Mesenchymal stem cell (in vitro differentiated cells and primary cell): Measurements from ENCODE around the gene MUC5AC.

Experiments
- DNase-seq: peaks from one replicate; pipeline ENCODE4 v3.0.0-alpha.2; 2013
- H2AFZ ChIP-seq: one replicate; pipeline ENCODE4 v1.6.1; 2013; ENCODE audit warnings: low read depth, mild to moderate bottlenecking, control low read depth, inconsistent platforms, low read length, moderate library complexity
- H2AK5ac ChIP-seq: 2 replicates; pipeline ENCODE4 v1.6.1; 2013; ENCODE audit warnings: low read length, moderate library complexity, mild to moderate bottlenecking, inconsistent platforms; ENCODE audit not compliant: severe bottlenecking
- H2BK120ac ChIP-seq: one replicate; pipeline ENCODE4 v1.6.1; 2013; ENCODE audit warnings: low read depth, mild to moderate bottlenecking, inconsistent platforms, low read length, moderate library complexity
- H2BK12ac ChIP-seq, 2 experiments: one replicate each; pipeline ENCODE4 v1.6.1; 2013; ENCODE audit warnings: inconsistent platforms in 2 of 2, low read length in 2 of 2, mild to moderate bottlenecking in 2 of 2, moderate library complexity in 2 of 2, control low read depth in 1 of 2
- H2BK15ac ChIP-seq: one replicate; pipeline ENCODE4 v1.6.1; 2013; ENCODE audit warnings: mild to moderate bottlenecking, low read depth, inconsistent platforms; ENCODE audit not compliant: poor library complexity, severe bottlenecking
- H2BK5ac ChIP-seq: 2 replicates; pipeline ENCODE4 v1.6.1; 2013; ENCODE audit warnings: low read depth, mild to moderate bottlenecking, low read length, control low read depth, inconsistent platforms; ENCODE audit not compliant: poor library complexity, severe bottlenecking
- H3K14ac ChIP-seq, 2 experiments: one replicate each; pipeline ENCODE4 v1.6.1; 2013; ENCODE audit warnings: inconsistent platforms in 2 of 2, low read length in 2 of 2, control low read depth in 1 of 2, mild to moderate bottlenecking in 1 of 2, moderate library complexity in 1 of 2
- H3K18ac ChIP-seq, 2 experiments: one replicate each; pipeline ENCODE4 v1.6.1; 2013; ENCODE audit warnings: inconsistent platforms in 2 of 2, low read length in 2 of 2, control low read depth in 1 of 2, low read depth in 1 of 2, mild to moderate bottlenecking in 1 of 2
- H3K23ac ChIP-seq, 2 experiments: one replicate each; pipeline ENCODE4 v1.6.1; 2013; ENCODE audit warnings: inconsistent platforms in 2 of 2, low read length in 2 of 2, mild to moderate bottlenecking in 2 of 2, moderate library complexity in 2 of 2, control low read depth in 1 of 2
- H3K27ac ChIP-seq: 2 replicates; pipeline ENCODE4 v1.5.1; 2013; ENCODE audit warnings: mild to moderate bottlenecking, moderate library complexity, low read length, control low read depth, inconsistent platforms; ENCODE audit not compliant: poor library complexity, severe bottlenecking
- H3K27me3 ChIP-seq, 2 experiments: 2 replicates each; pipeline versions ENCODE4 v1.6.1 to v1.7.0; 2013; ENCODE audit warnings: low read length in 2 of 2, mild to moderate bottlenecking in 2 of 2, moderate library complexity in 2 of 2, control low read depth in 1 of 2, inconsistent platforms in 1 of 2; ENCODE audit not compliant: control insufficient read depth in 1 of 2, insufficient read depth in 1 of 2
- H3K36me3 ChIP-seq, 2 experiments: 2 replicates each; pipeline versions ENCODE4 v1.6.1 to v1.7.0; 2013; ENCODE audit warnings: low read length in 2 of 2, control low read depth in 1 of 2, inconsistent platforms in 1 of 2, low read depth in 1 of 2, mild to moderate bottlenecking in 1 of 2; ENCODE audit not compliant: insufficient read depth in 2 of 2, control insufficient read depth in 1 of 2
- H3K4ac ChIP-seq, 2 experiments: one replicate each; pipeline ENCODE4 v1.6.1; 2013; ENCODE audit warnings: inconsistent platforms in 2 of 2, low read length in 2 of 2, mild to moderate bottlenecking in 2 of 2, moderate library complexity in 2 of 2, control low read depth in 1 of 2, low read depth in 1 of 2
- H3K4me1 ChIP-seq: 2 replicates; pipeline ENCODE4 v1.6.1; 2013; ENCODE audit warnings: low read depth, low read length, control low read depth; ENCODE audit not compliant: control insufficient read depth, insufficient read depth
- H3K4me2 ChIP-seq: 2 replicates; pipeline ENCODE4 v1.6.1; 2013; ENCODE audit warnings: low read length, mild to moderate bottlenecking, inconsistent platforms; ENCODE audit not compliant: poor library complexity, severe bottlenecking
- H3K4me3 ChIP-seq, 2 experiments: 2 replicates each; pipeline versions ENCODE4 v1.5.1 to v1.7.0; 2013; ENCODE audit warnings: low read length in 2 of 2, mild to moderate bottlenecking in 2 of 2, control low read depth in 1 of 2, low read depth in 1 of 2; ENCODE audit not compliant: insufficient read depth in 1 of 2
- H3K79me1 ChIP-seq: replicated peaks from 2 replicates; pipeline ENCODE4 v1.6.1; 2013; ENCODE audit warnings: mild to moderate bottlenecking, control low read depth, low read length, inconsistent platforms; ENCODE audit not compliant: poor library complexity, severe bottlenecking
- H3K9ac ChIP-seq: 2 replicates; pipeline ENCODE4 v1.7.0; 2013; ENCODE audit warnings: mild to moderate bottlenecking, low read length, moderate library complexity
- H3K9me3 ChIP-seq: 2 replicates; pipeline ENCODE4 v1.7.0; 2013; ENCODE audit warnings: mild to moderate bottlenecking, low read length; ENCODE audit not compliant: control insufficient read depth
- H4K8ac ChIP-seq: one replicate; pipeline ENCODE4 v1.6.1; 2013; ENCODE audit warnings: inconsistent platforms, mild to moderate bottlenecking, low read length, moderate library complexity
- H4K91ac ChIP-seq: one replicate; pipeline ENCODE4 v1.6.1; 2013; ENCODE audit warnings: mild to moderate bottlenecking, low read length, inconsistent platforms
- WGBS: methylation state at CpG from one replicate; pipeline ENCODE4 v1.1.7; 2013; ENCODE audit warnings: mixed read lengths; 5-methylcytosine and 5-hydroxymethylcytosine counted together

MUC5AC gene

GRCh38 chr11:1194231-1194976 lies 36.7 kb downstream of the MUC5AC start:
- 93% methylated on average over 56 of the region's 59 CpGs for WGBS

GRCh38 chr11:1194977-1195681 lies 37.4 kb downstream of the MUC5AC start:
- no peak overlapping the region for H3K4me3 ChIP-seq
- no peak overlapping the region for H3K23ac ChIP-seq
- no peaks in the 10 kb centered on the region for H3K36me3 ChIP-seq
- no peak overlapping the region for H2BK5ac ChIP-seq
- no peak overlapping the region for H3K9ac ChIP-seq
- H4K8ac ChIP-seq: no peak overlapping the region
- no peak overlapping the region for H3K14ac ChIP-seq
- no peak overlapping the region for H2BK15ac ChIP-seq
- WGBS: 90% methylated on average over 28 of the region's 32 CpGs
- H3K18ac ChIP-seq: no peak overlapping the region
- peaks cover 9 to 29% of the 10 kb centered on the region in 2 experiments for H3K27me3 ChIP-seq
- no peak overlapping the region for H4K91ac ChIP-seq
- no peak overlapping the region for H2BK120ac ChIP-seq
- no peaks in the 10 kb centered on the region for H3K79me1 ChIP-seq
- no peaks in the 10 kb centered on the region for H3K9me3 ChIP-seq
- H3K27ac ChIP-seq: no peak overlapping the region
- H3K4me1 ChIP-seq: peaks cover 1% of the 10 kb centered on the region
- H2BK12ac ChIP-seq: no peak overlapping the region
- H3K4me2 ChIP-seq: no peak overlapping the region
- no peak for DNase-seq
- no peak overlapping the region for H2AFZ ChIP-seq
- no peak overlapping the region for H2AK5ac ChIP-seq
- H3K4ac ChIP-seq: no peak overlapping the region

More at GRCh38 chr11:1194231-1194976, 36.7 kb downstream of the MUC5AC start:
- no peak overlapping the region for H3K14ac ChIP-seq
- H3K9me3 ChIP-seq: no peaks in the 10 kb centered on the region
- H2BK5ac ChIP-seq: no peak overlapping the region
- H3K4me1 ChIP-seq: peaks cover 1% of the 10 kb centered on the region
- no peak overlapping the region for H3K27ac ChIP-seq
- no peak overlapping the region for H4K91ac ChIP-seq
- no peaks in the 10 kb centered on the region for H3K79me1 ChIP-seq
- H2AFZ ChIP-seq: no peak overlapping the region
- H2BK15ac ChIP-seq: no peak overlapping the region
- H2BK12ac ChIP-seq: no peak overlapping the region
- H3K9ac ChIP-seq: no peak overlapping the region
- H2AK5ac ChIP-seq: no peak overlapping the region
- no peak overlapping the region for H3K18ac ChIP-seq
- H3K4ac ChIP-seq: no peak overlapping the region
- H3K27me3 ChIP-seq: peaks cover 14 to 24% of the 10 kb centered on the region in 2 experiments
- no peaks in the 10 kb centered on the region for H3K36me3 ChIP-seq
- no peak overlapping the region for H3K4me2 ChIP-seq
- H3K23ac ChIP-seq: no peak overlapping the region
- no peak overlapping the region for H4K8ac ChIP-seq
- no peak overlapping the region for H2BK120ac ChIP-seq
- no peak overlapping the region for H3K4me3 ChIP-seq
- DNase-seq: no peak

GRCh38 chr11:1195682-1196515 lies 38.1 kb downstream of the MUC5AC start:
- Histone ChIP-seq H3K23ac (no peak overlapping the region), H3K27me3 (peaks cover 5 to 31% of the 10 kb centered on the region in 2 experiments), H2AFZ (no peak overlapping the region), H3K27ac (no peak overlapping the region), H3K18ac (no peak overlapping the region), H3K9me3 (no peaks in the 10 kb centered on the region), H2BK5ac (no peak overlapping the region), H3K4me3 (no peak overlapping the region), H2BK15ac (no peak overlapping the region), H2BK120ac (no peak overlapping the region), H3K4me1 (peaks cover 1% of the 10 kb centered on the region), H3K36me3 (no peaks in the 10 kb centered on the region), H4K8ac (no peak overlapping the region), H2AK5ac (no peak overlapping the region), H3K79me1 (no peaks in the 10 kb centered on the region), H3K9ac (no peak overlapping the region), H3K4me2 (no peak overlapping the region), H2BK12ac (no peak overlapping the region), H4K91ac (no peak overlapping the region), H3K4ac (no peak overlapping the region), H3K14ac (no peak overlapping the region)
- 90% methylated on average over 34 of the region's 41 CpGs for WGBS
- DNase-seq: no peak
